HG03432 (cell line): Measurements from ENCODE around the gene CADPS2.
"Not testable (repeated sequence)": the region's sequence is repeated elsewhere in the genome, so short reads cannot be mapped to it uniquely, and the experiment has no call there.

Experiments
- ATAC-seq: cut with Tn5 transposase; IDR thresholded peaks from one replicate; pipeline ENCODE4 v1.9.1; 2021; ENCODE audit warnings: mild to moderate bottlenecking, moderate library complexity; ENCODE audit not compliant: unreplicated experiment

CADPS2 gene

GRCh38 chr7:122677149-122677548, 209.1 kb downstream of the CADPS2 start:
- ATAC-seq: no peak

DNA sequence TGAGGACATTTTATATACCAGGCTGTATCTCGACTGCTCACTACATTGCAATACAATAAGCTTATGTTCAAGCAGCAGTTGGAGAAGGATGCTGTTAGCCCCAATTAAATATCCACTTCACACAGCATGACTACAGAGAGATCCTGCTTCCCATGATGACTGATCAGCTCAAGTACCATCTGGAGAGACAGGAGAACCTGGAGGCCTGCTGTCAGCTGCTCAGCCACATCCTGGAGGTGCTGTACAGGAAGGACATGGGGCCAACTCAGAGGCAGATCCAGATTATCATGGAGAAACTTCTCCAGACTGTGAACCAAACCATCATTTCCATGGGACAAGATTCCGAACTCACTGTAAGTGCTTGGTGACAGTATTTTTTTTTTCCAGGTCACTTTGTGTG, 209.8 kb downstream of the CADPS2 start:
- ATAC-seq: no peak

DNA sequence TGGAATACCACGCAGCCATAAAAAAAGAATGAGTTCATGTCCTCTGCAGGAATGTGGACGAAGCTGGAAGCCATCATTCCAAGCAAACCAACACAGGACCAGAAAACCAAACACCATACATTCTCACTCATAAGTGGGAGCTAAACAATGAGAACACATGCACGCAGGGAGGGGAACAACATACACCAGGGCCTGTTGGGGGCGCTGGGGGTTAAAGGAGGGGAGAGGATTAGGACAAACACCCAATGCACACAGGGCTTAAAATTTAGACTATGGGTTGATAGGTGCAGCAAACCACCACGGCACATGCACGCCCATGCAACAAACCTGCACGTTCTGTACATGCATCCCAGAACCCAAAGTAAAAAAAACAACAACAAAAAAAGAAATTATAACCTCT, 210.6 kb downstream of the CADPS2 start:
- ATAC-seq: no peak

- no peak for ATAC-seq
Measured at GRCh38 chr7:122675011-122675410, 211.2 kb downstream of the CADPS2 start.

DNA sequence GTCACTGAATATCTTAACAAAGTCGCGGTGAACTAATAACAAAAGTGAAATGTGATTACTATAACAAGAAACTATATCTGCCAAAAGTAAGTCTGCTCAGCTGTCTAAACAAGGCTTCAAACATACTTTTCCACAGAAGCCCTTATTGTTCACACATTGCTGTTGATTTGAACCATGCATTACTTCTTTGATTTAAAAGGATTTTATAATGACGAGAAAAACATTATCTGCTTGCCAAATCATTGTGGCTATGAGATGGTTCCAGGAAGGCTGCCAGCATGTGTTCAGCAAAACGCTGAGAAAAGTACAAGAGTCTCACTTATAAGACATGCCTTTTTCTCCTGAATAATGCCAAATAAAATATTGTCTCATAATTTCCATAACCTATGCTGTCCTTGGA, 211.8 kb downstream of the CADPS2 start:
- ATAC-seq: no peak

DNA sequence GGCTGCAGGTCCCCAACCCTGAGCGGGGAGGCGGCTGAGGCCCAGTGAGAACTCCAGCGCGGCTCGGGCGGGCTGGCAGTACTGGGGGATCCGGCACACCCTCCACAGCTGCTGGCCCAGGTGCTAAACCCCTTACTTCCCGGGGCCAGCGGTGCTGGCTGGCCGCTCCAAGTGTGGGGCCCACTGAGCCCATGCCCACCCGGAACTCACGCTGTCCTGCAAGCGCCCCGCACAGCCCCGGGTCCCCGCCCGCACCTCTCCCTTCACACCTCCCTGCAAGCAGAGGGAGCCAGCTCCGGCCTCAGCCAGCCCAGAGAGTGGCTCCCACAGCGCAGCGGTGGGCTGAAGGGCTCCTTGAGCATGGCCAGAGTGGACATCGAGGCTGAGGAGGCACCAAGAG, 212.3 kb downstream of the CADPS2 start:
- ATAC-seq: no peak

- ATAC-seq: no peak
Measured at GRCh38 chr7:122672536-122672935, 213.7 kb downstream of the CADPS2 start.

- no peak for ATAC-seq
Measured at GRCh38 chr7:122663733-122664132, 222.5 kb downstream of the CADPS2 start.

DNA sequence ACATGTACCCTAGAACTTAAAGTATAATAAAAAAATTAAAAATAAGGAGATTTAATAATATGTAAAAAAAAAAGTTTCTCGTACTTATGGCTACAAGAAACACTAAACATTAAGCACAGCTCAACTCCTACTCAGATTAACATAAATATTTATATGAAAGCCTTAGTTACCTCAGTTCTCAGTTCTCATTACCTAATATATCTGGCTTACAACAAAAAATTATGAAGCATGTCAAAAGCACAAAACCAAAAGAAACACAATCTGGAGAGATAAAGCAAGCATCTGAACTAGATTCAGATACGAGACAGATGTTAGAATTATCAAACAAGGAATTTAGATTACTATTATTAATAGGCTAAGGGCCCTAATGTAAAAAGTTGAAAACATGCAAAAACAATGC, 227.4 kb downstream of the CADPS2 start:
- ATAC-seq: no peak

GRCh38 chr7:122653685-122654084, 232.6 kb downstream of the CADPS2 start:
- no peak for ATAC-seq

DNA sequence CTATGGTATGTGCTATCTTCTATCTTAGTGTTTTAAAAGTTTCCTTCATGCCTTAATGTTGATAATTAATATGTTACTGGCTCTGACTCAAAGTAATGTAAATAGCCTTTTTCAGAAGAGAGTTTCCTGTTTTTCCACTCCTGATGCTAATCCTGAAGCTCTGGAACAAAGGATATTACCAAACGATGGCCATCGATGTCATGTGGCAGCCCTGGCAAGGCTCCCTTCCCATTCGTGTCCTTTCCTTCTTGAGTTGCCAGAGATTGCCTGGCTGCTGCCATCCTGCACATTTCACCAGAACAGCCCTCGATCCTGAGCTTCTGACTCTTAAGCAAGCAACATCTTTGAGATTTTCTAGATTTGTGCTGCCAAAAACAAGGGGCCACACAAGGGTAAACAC, 233.4 kb downstream of the CADPS2 start:
- ATAC-seq: no peak

DNA sequence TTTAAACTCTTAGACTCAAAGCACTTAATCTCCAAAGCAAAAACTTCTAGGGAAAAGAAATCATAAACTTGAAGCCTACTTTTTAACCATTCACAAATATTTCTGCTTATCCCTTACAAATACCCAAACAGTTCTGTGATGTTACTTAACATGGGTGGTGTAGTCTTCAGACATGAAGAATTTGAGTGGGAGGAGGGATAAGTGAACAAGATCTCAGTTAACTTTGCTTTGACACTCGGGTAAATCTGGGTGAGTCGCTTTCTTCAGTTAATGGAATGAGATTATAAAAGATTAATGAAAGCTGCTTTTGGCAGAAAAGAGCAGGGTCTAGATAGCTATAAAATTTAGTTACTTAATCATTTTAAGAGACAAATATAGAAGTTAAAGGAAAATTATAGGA, 234.8 kb downstream of the CADPS2 start:
- ATAC-seq: no peak

DNA sequence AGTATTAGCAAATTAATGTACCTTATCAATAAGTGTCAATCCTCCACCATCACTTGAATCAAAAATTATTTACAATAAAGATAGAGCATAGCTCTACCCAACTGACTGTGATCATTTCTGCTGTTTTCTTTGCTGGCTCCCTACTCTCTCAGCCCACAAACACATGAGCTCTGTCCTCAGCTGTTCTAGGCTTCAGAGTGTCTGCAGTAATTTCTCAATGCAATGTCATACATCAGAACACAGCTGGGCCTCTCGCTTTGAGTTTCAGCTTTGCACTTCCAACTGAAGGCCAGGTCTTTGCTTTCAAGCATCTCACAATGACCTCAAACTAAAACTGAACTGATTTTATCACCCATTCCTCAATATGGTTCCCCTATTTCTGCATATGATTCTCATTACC, 243.0 kb downstream of the CADPS2 start:
- no peak for ATAC-seq

DNA sequence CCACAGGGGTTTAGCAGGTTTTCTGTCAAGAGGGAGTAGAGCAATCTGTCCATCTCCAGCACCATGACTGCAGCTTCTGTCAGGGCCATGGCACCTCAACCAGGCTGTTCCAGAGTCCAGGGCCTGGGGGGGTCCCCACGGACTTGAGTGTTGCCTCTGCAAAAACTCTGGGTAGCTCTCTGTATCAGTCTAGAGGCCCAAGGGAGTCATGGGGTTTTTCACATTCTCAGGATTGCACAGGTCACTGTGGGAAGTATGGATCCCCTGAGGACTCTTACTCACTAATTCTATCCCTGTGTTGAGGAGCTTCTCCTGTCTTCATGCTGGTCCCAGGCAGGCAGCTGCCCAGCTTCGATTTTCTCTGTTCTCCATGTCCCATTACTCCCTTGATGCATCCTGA, 247.8 kb downstream of the CADPS2 start:
- no peak for ATAC-seq

DNA sequence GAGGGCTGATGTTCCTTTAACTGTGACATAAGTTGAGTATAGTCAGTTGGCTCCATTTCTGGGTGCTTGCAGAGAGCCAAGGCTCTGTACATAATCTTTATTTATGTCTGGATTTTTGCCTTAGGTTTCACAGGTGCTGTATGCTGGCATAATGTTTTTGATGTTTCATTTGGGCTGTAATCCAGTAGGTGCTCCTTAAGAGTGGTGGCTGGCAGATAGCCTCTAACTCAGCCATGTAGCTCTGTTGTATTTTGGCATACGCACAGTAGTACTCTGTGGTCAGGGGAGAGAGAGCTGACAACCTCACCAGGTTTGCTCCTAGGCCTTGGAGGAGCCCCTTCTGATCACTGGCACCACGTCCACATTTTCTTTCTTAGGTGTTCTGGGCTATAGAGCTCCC, 248.5 kb downstream of the CADPS2 start:
- ATAC-seq: no peak

GRCh38 chr7:122635481-122635880, 250.8 kb downstream of the CADPS2 start:
- not testable (repeated sequence) for ATAC-seq

GRCh38 chr7:122633472-122633871, 252.8 kb downstream of the CADPS2 start:
- ATAC-seq: no peak

- ATAC-seq: no peak
Measured at GRCh38 chr7:122632238-122632637, 254.0 kb downstream of the CADPS2 start.

- peak; percentile 40 for ATAC-seq
Measured at GRCh38 chr7:122629412-122629953, 256.8 kb downstream of the CADPS2 start.

GRCh38 chr7:122628651-122629411, 257.4 kb downstream of the CADPS2 start:
- peak; percentile 19 for ATAC-seq

DNA sequence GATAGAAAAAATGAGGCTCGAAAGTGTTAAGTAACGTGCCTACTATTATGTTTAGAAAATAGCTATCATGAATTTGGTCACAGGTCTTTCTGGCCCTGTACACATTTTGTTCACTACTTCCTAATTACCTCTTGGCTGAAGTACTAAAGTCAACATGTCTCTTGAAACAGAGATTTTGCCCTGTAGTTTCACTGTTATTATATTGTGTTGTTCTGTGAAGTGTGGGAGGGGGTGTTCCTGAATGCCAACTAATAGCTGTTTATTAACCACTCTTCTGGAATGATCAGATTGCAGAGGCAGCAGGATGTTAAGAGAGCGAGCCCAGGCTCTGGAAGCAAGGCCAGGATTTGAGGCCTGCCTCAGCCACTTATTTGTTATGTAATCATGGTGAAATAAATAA, 259.5 kb downstream of the CADPS2 start:
- no peak for ATAC-seq

DNA sequence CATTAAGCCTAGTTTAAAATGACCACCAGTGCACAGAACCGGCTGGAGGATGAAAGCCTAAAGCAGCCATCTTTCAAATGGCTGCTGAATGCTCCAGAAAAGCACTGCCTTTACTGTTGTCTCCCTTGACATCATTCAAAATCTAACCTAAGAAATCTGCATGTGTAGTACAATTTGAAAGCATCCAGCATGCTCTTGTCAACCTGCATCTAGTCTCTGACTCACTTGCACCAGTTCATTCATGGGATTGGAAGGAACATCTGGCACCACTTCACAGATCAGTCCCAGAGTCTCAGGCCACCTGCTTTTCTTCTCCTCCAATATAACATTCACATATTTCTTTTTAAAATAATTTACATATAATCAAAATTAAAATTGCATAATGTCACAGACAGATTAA, 263.6 kb downstream of the CADPS2 start:
- no peak for ATAC-seq

DNA sequence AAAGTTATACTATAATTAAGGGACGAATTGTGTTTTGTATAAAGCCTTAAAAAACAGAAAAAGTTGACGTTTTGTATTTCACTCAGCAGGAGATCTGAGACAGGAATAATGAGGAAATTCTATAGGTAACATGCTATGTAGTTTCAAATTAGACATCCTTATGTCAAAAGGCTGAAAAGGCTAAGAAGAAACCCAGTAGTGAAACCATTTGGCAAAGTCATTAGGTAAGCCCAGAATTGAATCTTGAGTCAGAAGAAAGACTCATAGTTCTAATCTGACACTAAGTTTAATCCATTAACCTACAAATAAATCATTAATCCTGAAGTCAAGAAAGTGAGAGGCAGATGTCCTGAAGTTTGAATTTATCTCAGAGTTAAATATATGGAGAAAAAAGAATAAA, 266.6 kb downstream of the CADPS2 start:
- no peak for ATAC-seq
